ENCODE measurements around the gene CCSAP. TPM values are rescaled to one million over a fixed set of nuclear protein-coding genes. Genes with fewer than 3 reads are reported as not detected.

Gene CCSAP
- total and polyA plus RNA-seq, 9 donors: 3.3 to 9.2 (median 6.4) TPM

DNA sequence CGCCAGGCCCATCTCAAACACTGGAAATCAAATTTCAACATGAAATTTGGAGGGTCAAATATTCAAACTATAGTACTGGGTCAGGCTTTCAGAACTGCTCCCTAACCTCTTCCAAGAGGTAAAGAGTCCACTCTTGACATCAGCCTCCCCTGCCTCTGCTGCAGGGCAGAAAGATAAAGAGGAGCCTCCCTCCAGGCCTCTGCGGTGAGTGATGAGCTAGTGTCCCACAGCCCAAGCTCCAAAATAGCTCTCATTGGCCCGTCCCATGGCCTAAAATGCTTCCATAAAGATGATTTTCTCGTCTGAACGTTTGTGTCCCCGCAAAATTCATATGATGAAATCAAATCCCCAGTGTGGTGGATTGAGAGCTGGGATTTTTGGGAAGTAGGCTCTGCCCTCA lies 33.7 kb upstream of the CCSAP start:
- intact Hi-C loops (cut with DNase I): no loop called here
- WGBS, 3 donors: 87 to 89% (median 87%) methylated on average over 6 of the region's 6 CpGs
- H3K4me3 ChIP-seq: no peak overlapping the region
- no peak for DNase-seq
- no peaks in the 10 kb centered on the region for H3K36me3 ChIP-seq
- H3K9me3 ChIP-seq: no peaks in the 10 kb centered on the region
- no peaks in the 10 kb centered on the region for H3K27me3 ChIP-seq
- no peak overlapping the region for H3K27ac ChIP-seq
- no peaks in the 10 kb centered on the region for H3K4me1 ChIP-seq (ENCODE audit: insufficient read depth)
- TF ChIP-seq POLR2A (IDR thresholded peaks at IDR 0.05): no peak
- no peak for TF ChIP-seq EP300 (IDR thresholded peaks at IDR 0.05)
- TF ChIP-seq, protein P1, sequence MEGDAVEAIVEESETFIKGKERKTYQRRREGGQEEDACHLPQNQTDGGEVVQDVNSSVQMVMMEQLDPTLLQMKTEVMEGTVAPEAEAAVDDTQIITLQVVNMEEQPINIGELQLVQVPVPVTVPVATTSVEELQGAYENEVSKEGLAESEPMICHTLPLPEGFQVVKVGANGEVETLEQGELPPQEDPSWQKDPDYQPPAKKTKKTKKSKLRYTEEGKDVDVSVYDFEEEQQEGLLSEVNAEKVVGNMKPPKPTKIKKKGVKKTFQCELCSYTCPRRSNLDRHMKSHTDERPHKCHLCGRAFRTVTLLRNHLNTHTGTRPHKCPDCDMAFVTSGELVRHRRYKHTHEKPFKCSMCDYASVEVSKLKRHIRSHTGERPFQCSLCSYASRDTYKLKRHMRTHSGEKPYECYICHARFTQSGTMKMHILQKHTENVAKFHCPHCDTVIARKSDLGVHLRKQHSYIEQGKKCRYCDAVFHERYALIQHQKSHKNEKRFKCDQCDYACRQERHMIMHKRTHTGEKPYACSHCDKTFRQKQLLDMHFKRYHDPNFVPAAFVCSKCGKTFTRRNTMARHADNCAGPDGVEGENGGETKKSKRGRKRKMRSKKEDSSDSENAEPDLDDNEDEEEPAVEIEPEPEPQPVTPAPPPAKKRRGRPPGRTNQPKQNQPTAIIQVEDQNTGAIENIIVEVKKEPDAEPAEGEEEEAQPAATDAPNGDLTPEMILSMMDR (IDR thresholded peaks at IDR 0.05): no peak

DNA sequence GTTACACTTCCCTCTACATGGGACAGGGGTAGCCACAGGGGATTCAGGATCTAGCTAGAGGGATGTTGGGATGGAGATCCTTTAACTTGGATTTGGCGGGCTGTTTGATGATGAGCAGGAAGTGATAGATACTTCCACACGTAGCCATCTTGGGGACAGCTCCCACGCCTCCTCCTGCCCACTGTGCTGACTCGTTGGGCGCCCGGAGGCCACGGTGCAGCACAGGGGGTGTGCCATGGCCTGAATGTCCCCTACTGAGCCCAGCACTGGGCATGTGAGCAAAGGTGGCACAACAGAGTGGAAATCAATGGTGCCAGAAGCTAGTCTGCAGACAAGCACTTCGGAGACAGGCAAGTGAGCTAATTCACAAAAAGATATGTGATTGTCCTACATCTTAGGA lies 31.6 kb upstream of the CCSAP start:
- intact Hi-C loops (cut with DNase I): no loop called here
- H3K36me3 ChIP-seq: no peaks in the 10 kb centered on the region
- H3K4me3 ChIP-seq: no peak overlapping the region
- no peak overlapping the region for H3K27ac ChIP-seq
- no peaks in the 10 kb centered on the region for H3K4me1 ChIP-seq (ENCODE audit: insufficient read depth)
- TF ChIP-seq EP300 (IDR thresholded peaks at IDR 0.05): no peak
- no peak for TF ChIP-seq POLR2A (IDR thresholded peaks at IDR 0.05)
- TF ChIP-seq, protein P1 (IDR thresholded peaks at IDR 0.05): no peak
- H3K27me3 ChIP-seq: no peaks in the 10 kb centered on the region
- DNase-seq: no peak
- 77 to 89% (median 86%) methylated on average over 8 of the region's 8 CpGs for WGBS, 3 donors
- H3K9me3 ChIP-seq: no peaks in the 10 kb centered on the region

DNA sequence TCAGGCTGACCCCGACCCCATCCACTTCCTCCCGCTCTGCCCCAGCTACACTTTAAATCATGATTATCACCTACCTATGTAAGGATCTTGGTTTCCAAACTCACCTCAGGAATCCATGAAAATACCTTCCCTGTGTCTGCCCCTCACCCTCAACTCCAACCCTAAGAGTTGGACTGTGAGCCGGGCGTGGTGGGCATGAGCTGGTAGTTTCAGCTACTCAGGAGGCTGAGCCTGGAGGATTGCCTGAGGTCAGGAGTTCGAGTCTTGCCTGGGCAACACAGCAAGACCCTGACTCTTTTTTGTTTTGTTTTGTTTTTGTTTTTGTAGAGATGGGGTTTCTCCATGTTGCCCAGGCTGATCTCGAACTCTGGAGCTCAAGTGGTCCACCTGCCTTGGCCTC lies 30.5 kb upstream of the CCSAP start:
- no peaks in the 10 kb centered on the region for H3K27me3 ChIP-seq
- no peaks in the 10 kb centered on the region for H3K36me3 ChIP-seq
- WGBS, 3 donors: 85 to 88% (median 87%) methylated on average over 6 of the region's 6 CpGs
- intact Hi-C loops (cut with DNase I): no loop called here
- DNase-seq: no peak
- H3K4me3 ChIP-seq: no peak overlapping the region
- no peaks in the 10 kb centered on the region for H3K9me3 ChIP-seq
- TF ChIP-seq POLR2A (IDR thresholded peaks at IDR 0.05) (no peak), EP300 (IDR thresholded peaks at IDR 0.05) (no peak)
- TF ChIP-seq, protein P1 (IDR thresholded peaks at IDR 0.05): no peak
- H3K27ac ChIP-seq: no peak overlapping the region
- H3K4me1 ChIP-seq (ENCODE audit: insufficient read depth): no peaks in the 10 kb centered on the region

DNA sequence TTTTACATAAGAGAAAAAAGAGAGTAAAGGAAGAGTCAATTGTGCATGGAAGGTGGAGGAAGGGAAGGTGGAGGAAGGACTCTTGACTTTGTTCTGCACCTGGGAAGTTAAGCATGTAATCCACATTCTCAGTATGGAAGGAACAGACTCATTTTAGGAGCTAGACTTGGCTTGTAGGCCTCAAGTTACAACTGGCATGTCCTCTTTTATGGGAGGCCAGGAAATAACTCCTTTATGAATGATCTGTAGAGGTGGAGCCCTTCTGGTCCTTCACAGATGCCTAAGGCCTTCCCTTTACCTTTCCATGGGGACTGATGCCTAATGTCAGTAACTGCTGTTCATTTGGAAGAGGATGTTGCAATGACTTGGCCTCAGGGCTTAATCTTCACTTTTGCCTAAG lies 29.4 kb upstream of the CCSAP start:
- no peak for DNase-seq
- Histone ChIP-seq H3K36me3 (no peaks in the 10 kb centered on the region), H3K27ac (no peak overlapping the region), H3K27me3 (no peaks in the 10 kb centered on the region), H3K4me1 (ENCODE audit: insufficient read depth) (no peaks in the 10 kb centered on the region), H3K4me3 (no peak overlapping the region), H3K9me3 (no peaks in the 10 kb centered on the region)
- no peak for TF ChIP-seq POLR2A (IDR thresholded peaks at IDR 0.05)
- TF ChIP-seq, protein P1 (IDR thresholded peaks at IDR 0.05): no peak
- no peak for TF ChIP-seq EP300 (IDR thresholded peaks at IDR 0.05)
- intact Hi-C loops (cut with DNase I): no loop called here

DNA sequence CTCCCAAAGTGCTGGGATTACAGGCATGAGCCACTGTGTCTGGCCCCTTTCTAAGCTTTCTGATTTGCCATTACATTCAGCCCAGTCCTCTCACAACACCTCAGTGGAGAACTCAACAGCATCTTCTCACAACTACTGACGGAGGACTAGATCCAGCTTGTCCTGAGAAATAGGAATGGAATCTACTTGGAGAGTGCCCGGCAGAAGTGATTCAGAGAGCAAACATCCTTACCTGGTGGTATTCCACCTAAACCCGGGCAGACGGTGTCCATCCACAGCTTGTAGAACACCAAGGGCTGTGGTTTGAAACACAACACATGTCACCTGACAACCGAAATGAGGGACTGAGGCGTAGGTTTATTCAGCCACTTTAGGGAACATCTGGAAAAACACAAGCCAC lies 28.8 kb upstream of the CCSAP start:
- intact Hi-C loops (cut with DNase I): no loop called here
- Histone ChIP-seq H3K27ac (no peak overlapping the region), H3K9me3 (no peaks in the 10 kb centered on the region), H3K4me1 (ENCODE audit: insufficient read depth) (no peaks in the 10 kb centered on the region), H3K36me3 (no peaks in the 10 kb centered on the region), H3K27me3 (no peaks in the 10 kb centered on the region), H3K4me3 (no peak overlapping the region)
- DNase-seq: no peak
- 85 to 91% (median 90%) methylated on average over 6 of the region's 6 CpGs for WGBS, 3 donors
- TF ChIP-seq, protein P1 (IDR thresholded peaks at IDR 0.05): no peak
- no peak for TF ChIP-seq EP300 (IDR thresholded peaks at IDR 0.05)
- no peak for TF ChIP-seq POLR2A (IDR thresholded peaks at IDR 0.05)
